ENCODE results near the gene IL4I1. TPM values are rescaled to one million over a fixed set of nuclear protein-coding genes. Genes with fewer than 3 reads are reported as not detected.

The IL4I1 gene
- total RNA-seq, 4 donors from 2014 or later = 0.15 to 1.1 TPM; not detected in 2

GRCh38 chr19:49915271-49915670 lies 18.6 kb upstream of the IL4I1 start:
- ATAC-seq (no peak), DNase-seq (no peak)
- Histone ChIP-seq H3K27ac (no peak overlapping the region), H3K9me3 (no peaks in the 10 kb centered on the region), H3K4me3 (no peak overlapping the region), H3K27me3 (no peaks in the 10 kb centered on the region), H3K36me3 (peaks cover 0 to 20% of the 10 kb centered on the region in 2 donors), H3K4me1 (peaks cover 0 to 4% of the 10 kb centered on the region in 2 donors)
- in situ Hi-C loops (cut with MboI; ENCODE audit: low sequenced_read_pairs in 4 of 4) = no loop called here
- TF ChIP-seq CTCF (IDR thresholded peaks at IDR 0.05 in 4 of 5, conservative IDR thresholded peaks at IDR 0.05 in 1 of 5) (no peak), POLR2A (IDR thresholded peaks at IDR 0.05) (no peak)
- intact Hi-C loops (cut with DNase I; ENCODE audit: low total_unique reads) = no loop called here

- Histone ChIP-seq H3K27me3 (no peaks in the 10 kb centered on the region), H3K4me1 (peaks cover 0 to 4% of the 10 kb centered on the region in 2 donors), H3K4me3 (no peak overlapping the region), H3K27ac (no peak overlapping the region), H3K36me3 (peaks cover 0 to 29% of the 10 kb centered on the region in 2 donors), H3K9me3 (no peaks in the 10 kb centered on the region)
- intact Hi-C loops (cut with DNase I; ENCODE audit: low total_unique reads) (no loop called here), in situ Hi-C loops (cut with MboI; ENCODE audit: low sequenced_read_pairs in 4 of 4) (no loop called here)
- DNase-seq (no peak), ATAC-seq (no peak)
- TF ChIP-seq POLR2A (IDR thresholded peaks at IDR 0.05) = no peak
- no peak for TF ChIP-seq CTCF (IDR thresholded peaks at IDR 0.05 in 4 of 5, conservative IDR thresholded peaks at IDR 0.05 in 1 of 5)
Observed at GRCh38 chr19:49913720-49914119, 17.0 kb upstream of the IL4I1 start.

GRCh38 chr19:49912965-49913685 lies 16.4 kb upstream of the IL4I1 start:
- H3K36me3 ChIP-seq = peaks cover 0 to 35% of the 10 kb centered on the region in 2 donors
- no peak for DNase-seq
- no peak for ATAC-seq

GRCh38 chr19:49911381-49912145 lies 14.9 kb upstream of the IL4I1 start:
- in situ Hi-C loops (cut with MboI; ENCODE audit: low sequenced_read_pairs in 4 of 4) (no loop called here), intact Hi-C loops (cut with DNase I; ENCODE audit: low total_unique reads) (no loop called here)
- DNase-seq = no peak
- no peak for TF ChIP-seq CTCF (IDR thresholded peaks at IDR 0.05 in 4 of 5, conservative IDR thresholded peaks at IDR 0.05 in 1 of 5)
- TF ChIP-seq POLR2A (IDR thresholded peaks at IDR 0.05) = no peak
- Histone ChIP-seq H3K27ac (no peak overlapping the region), H3K9me3 (no peaks in the 10 kb centered on the region), H3K27me3 (no peaks in the 10 kb centered on the region), H3K4me1 (peaks cover 0 to 11% of the 10 kb centered on the region in 2 donors), H3K4me3 (no peak overlapping the region), H3K36me3 (peaks cover 0 to 41% of the 10 kb centered on the region in 2 donors)
- ATAC-seq = peak in 1 of 2 donors; percentile 28

More at GRCh38 chr19:49912965-49913685, 16.4 kb upstream of the IL4I1 start:
- Histone ChIP-seq H3K27me3 (no peaks in the 10 kb centered on the region), H3K4me3 (no peak overlapping the region), H3K4me1 (peaks cover 0 to 4% of the 10 kb centered on the region in 2 donors), H3K9me3 (no peaks in the 10 kb centered on the region), H3K27ac (no peak overlapping the region)
- TF ChIP-seq POLR2A (IDR thresholded peaks at IDR 0.05) = no peak
- TF ChIP-seq CTCF (IDR thresholded peaks at IDR 0.05 in 4 of 5, conservative IDR thresholded peaks at IDR 0.05 in 1 of 5) = no peak
- intact Hi-C loops (cut with DNase I; ENCODE audit: low total_unique reads) (no loop called here), in situ Hi-C loops (cut with MboI; ENCODE audit: low sequenced_read_pairs in 4 of 4) (no loop called here)
